Fibroblast of lung (primary cell): ENCODE results near the gene SLCO6A1. TPM values are rescaled to one million over a fixed set of nuclear protein-coding genes. Genes with fewer than 3 reads are reported as not detected.
A peak's percentile ranks its signal among the peaks of the same experiment; 100 is the strongest.

Experiments used
- DNase-seq, 2 donors: peaks; one replicate each; pipeline versions ENCODE4 v3.0.0 to v3.0.0-alpha.2; 2010; ENCODE audit warnings: low read depth in 2 of 2
- H2AFZ ChIP-seq: 2 replicates; pipeline ENCODE4 v1.5.1; 2012; ENCODE audit warnings: low read length, control low read depth, inconsistent platforms
- H3K27ac ChIP-seq: 2 replicates; pipeline ENCODE4 v1.5.1; 2011; ENCODE audit warnings: low read length, control low read depth; ENCODE audit not compliant: insufficient read depth
- H3K27me3 ChIP-seq: 2 replicates; pipeline ENCODE4 v1.5.1; 2011; ENCODE audit warnings: mild to moderate bottlenecking, low read length; ENCODE audit not compliant: control insufficient read depth, insufficient read depth
- H3K36me3 ChIP-seq: 2 replicates; pipeline ENCODE4 v1.5.1; 2011; ENCODE audit warnings: low read length; ENCODE audit not compliant: control insufficient read depth, insufficient read depth
- H3K4me1 ChIP-seq: 2 replicates; pipeline ENCODE4 v1.5.1; 2011; ENCODE audit warnings: low read length; ENCODE audit not compliant: control insufficient read depth, insufficient read depth; ENCODE audit errors: extremely low read depth
- H3K4me2 ChIP-seq: 2 replicates; pipeline ENCODE4 v1.5.1; 2011; ENCODE audit warnings: low read length, control low read depth; ENCODE audit not compliant: insufficient read depth; ENCODE audit errors: extremely low read depth
- H3K4me3 ChIP-seq, 4 experiments: fragments of 200-600 bp in 1 of 4; sonication (generic) in 1 of 4; replicated peaks in 1 of 4; 2 replicates each; pipeline ENCODE4 v1.5.1; 2011 to 2016; ENCODE audit warnings: low read length in 4 of 4, low read depth in 3 of 4, mild to moderate bottlenecking in 3 of 4, control low read depth in 2 of 4, inconsistent platforms in 1 of 4, mixed read lengths in 1 of 4; ENCODE audit not compliant: insufficient read depth in 1 of 4; ENCODE audit errors: control extremely low read depth in 1 of 4
- H3K79me2 ChIP-seq: 2 replicates; pipeline ENCODE4 v1.5.1; 2012; ENCODE audit warnings: mild to moderate bottlenecking, low read length, inconsistent platforms; ENCODE audit not compliant: control insufficient read depth, insufficient read depth
- H3K9ac ChIP-seq: 2 replicates; pipeline ENCODE4 v1.5.1; 2011; ENCODE audit warnings: mild to moderate bottlenecking, low read length, control low read depth; ENCODE audit not compliant: insufficient read depth
- H3K9me3 ChIP-seq: 2 replicates; pipeline ENCODE4 v1.5.1; 2012; ENCODE audit warnings: low read depth, low read length; ENCODE audit not compliant: control insufficient read depth, insufficient read depth
- H4K20me1 ChIP-seq: 2 replicates; pipeline ENCODE4 v1.5.1; 2011; ENCODE audit warnings: low read length; ENCODE audit not compliant: control insufficient read depth, insufficient read depth; ENCODE audit errors: extremely low read depth
- CTCF ChIP-seq, 2 donors: IDR thresholded peaks in 1 of 2; conservative IDR thresholded peaks in 1 of 2; 1 replicate in 1 of 2; 2 replicates in 1 of 2; pipeline ENCODE4 v1.5.1; 2011 to 2012; ENCODE audit warnings: low read length in 2 of 2, control low read depth in 1 of 2, inconsistent platforms in 1 of 2, low read depth in 1 of 2, mild to moderate bottlenecking in 1 of 2
- EZH2 ChIP-seq: IDR thresholded peaks from 2 replicates; pipeline ENCODE4 v1.5.1; 2012; ENCODE audit warnings: low read length, control low read depth, mild to moderate bottlenecking; ENCODE audit errors: missing control alignments
- polyA plus RNA-seq, 2 donors: library from polyadenylated mRNA; depleted of rRNA in 1 of 2; stranded (reverse) in 1 of 2; unstranded in 1 of 2; fragments of >200 nt; gene quantifications; 2 replicates each; pipeline ENCODE4 v1.2.1, GENCODE V29; 2011 to 2012; ENCODE audit warnings: missing spikeins in 1 of 2
- total RNA-seq: library from RNA; depleted of rRNA; stranded (reverse); fragments of >200 nt; gene quantifications from 2 replicates; pipeline ENCODE4 v1.2.1, GENCODE V29; 2014

SLCO6A1 gene
- total and polyA plus RNA-seq, 2 donors (not counting 1 experiment from before 2014, with no cell fraction given): not detected

GRCh38 chr5:102531506-102531905, 32.7 kb upstream of the SLCO6A1 start:
- Histone ChIP-seq H4K20me1 (no peaks in the 10 kb centered on the region), H3K4me2 (no peak overlapping the region), H3K9me3 (no peaks in the 10 kb centered on the region), H3K36me3 (no peaks in the 10 kb centered on the region), H3K9ac (no peak overlapping the region), H3K4me1 (no peaks in the 10 kb centered on the region), H3K27ac (no peak overlapping the region), H3K27me3 (no peaks in the 10 kb centered on the region), H2AFZ (no peak overlapping the region), H3K79me2 (no peaks in the 10 kb centered on the region), H3K4me3 (no peak overlapping the region)
- TF ChIP-seq CTCF (conservative IDR thresholded peaks at IDR 0.05 in 1 of 2, IDR thresholded peaks at IDR 0.05 in 1 of 2; ENCODE audit: low read depth in 1 of 2, low read length in 2 of 2) (no peak), EZH2 (no peak)
- peak in 1 of 2 donors; percentile 17 for DNase-seq

- no peaks in the 10 kb centered on the region for H3K9me3 ChIP-seq
- no peaks in the 10 kb centered on the region for H3K79me2 ChIP-seq
- H3K27me3 ChIP-seq: no peaks in the 10 kb centered on the region
- H4K20me1 ChIP-seq: no peaks in the 10 kb centered on the region
- H3K4me2 ChIP-seq: no peak overlapping the region
- H3K27ac ChIP-seq: no peak overlapping the region
- H3K9ac ChIP-seq: no peak overlapping the region
- H3K4me1 ChIP-seq: no peaks in the 10 kb centered on the region
- no peak overlapping the region for H3K4me3 ChIP-seq
- TF ChIP-seq CTCF (conservative IDR thresholded peaks at IDR 0.05 in 1 of 2, IDR thresholded peaks at IDR 0.05 in 1 of 2; ENCODE audit: low read depth in 1 of 2, low read length in 2 of 2) (no peak), EZH2 (no peak)
- H3K36me3 ChIP-seq: no peaks in the 10 kb centered on the region
- H2AFZ ChIP-seq: no peak overlapping the region
- DNase-seq: no peak
These were observed 30.6 kb upstream of the SLCO6A1 start for GRCh38 chr5:102529447-102529846.

GRCh38 chr5:102529031-102529430, 30.2 kb upstream of the SLCO6A1 start:
- DNase-seq: no peak
- H3K27me3 ChIP-seq: no peaks in the 10 kb centered on the region
- H4K20me1 ChIP-seq: no peaks in the 10 kb centered on the region
- H3K36me3 ChIP-seq: no peaks in the 10 kb centered on the region
- TF ChIP-seq CTCF (conservative IDR thresholded peaks at IDR 0.05 in 1 of 2, IDR thresholded peaks at IDR 0.05 in 1 of 2; ENCODE audit: low read depth in 1 of 2, low read length in 2 of 2) (no peak), EZH2 (no peak)
- H3K9ac ChIP-seq: no peak overlapping the region
- H3K4me2 ChIP-seq: no peak overlapping the region
- no peak overlapping the region for H3K4me3 ChIP-seq
- no peak overlapping the region for H3K27ac ChIP-seq
- no peak overlapping the region for H2AFZ ChIP-seq
- H3K9me3 ChIP-seq: no peaks in the 10 kb centered on the region
- no peaks in the 10 kb centered on the region for H3K4me1 ChIP-seq
- H3K79me2 ChIP-seq: no peaks in the 10 kb centered on the region
